AG09319 (cell line): ENCODE results near the gene SH2D6.

Source experiments
- DNase-seq: peaks from one replicate; pipeline ENCODE4 v3.0.0-alpha.2; 2010; ENCODE audit warnings: low read depth; ENCODE audit errors: extremely low read depth
- CTCF ChIP-seq: IDR thresholded peaks from 2 replicates; pipeline ENCODE4 v1.5.1; 2011; ENCODE audit warnings: low read depth, mild to moderate bottlenecking, inconsistent platforms, low read length, moderate library complexity

SH2D6 gene

GRCh38 chr2:85393836-85394235, 24.7 kb upstream of the SH2D6 start:
- TF ChIP-seq CTCF, result no peak
- no peak for DNase-seq

- no peak for DNase-seq
- TF ChIP-seq CTCF, result no peak
These were observed 24.2 kb upstream of the SH2D6 start for GRCh38 chr2:85394261-85394681.

DNA sequence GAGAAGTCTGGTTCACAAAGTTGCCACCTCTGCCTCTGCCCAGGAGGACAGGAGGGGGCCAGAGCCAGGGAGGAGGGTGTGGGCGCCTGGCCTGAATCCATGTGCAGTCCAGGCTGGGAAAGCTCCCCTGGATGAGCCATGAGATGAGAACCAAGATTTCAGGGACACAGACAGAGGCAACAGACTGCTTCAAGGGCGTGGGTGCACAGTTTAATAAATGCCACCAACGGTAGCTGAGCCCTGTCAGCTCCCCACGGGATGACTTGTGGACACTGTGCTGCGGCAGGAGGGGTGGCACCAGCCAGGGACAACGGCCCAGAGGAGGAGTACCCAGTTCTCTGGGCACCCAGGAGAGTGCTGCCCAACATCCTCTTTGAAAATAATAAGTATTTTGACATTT, 23.5 kb upstream of the SH2D6 start:
- no peak for TF ChIP-seq CTCF
- DNase-seq, result no peak

DNA sequence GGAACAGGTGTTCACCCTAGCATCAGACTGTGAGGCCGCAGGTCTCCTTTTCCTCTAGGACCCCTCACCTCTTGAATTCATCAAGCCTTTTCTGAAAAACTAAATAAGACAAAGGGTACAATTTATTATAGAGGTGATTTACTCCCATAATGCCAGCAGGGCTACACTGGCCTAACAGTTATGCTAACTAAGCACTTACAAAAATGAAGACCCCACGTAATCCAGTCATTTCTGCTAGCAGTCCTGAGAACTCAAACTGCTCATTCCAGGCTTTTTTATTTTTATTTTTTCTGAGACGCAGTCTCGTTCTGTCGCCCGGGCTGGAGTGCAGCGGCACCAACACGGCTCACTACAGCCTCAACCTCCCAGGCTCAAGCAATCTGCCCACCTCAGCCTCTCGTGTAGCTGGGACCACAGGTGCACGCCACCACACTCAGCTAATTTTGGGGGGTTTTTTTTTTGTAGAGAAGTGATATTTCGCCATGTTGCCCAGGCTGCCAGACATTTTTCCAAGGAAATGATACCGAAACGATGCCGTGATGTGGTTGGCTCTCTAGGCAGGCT, 22.5 kb upstream of the SH2D6 start:
- no peak for DNase-seq
- TF ChIP-seq CTCF, result no peak

DNA sequence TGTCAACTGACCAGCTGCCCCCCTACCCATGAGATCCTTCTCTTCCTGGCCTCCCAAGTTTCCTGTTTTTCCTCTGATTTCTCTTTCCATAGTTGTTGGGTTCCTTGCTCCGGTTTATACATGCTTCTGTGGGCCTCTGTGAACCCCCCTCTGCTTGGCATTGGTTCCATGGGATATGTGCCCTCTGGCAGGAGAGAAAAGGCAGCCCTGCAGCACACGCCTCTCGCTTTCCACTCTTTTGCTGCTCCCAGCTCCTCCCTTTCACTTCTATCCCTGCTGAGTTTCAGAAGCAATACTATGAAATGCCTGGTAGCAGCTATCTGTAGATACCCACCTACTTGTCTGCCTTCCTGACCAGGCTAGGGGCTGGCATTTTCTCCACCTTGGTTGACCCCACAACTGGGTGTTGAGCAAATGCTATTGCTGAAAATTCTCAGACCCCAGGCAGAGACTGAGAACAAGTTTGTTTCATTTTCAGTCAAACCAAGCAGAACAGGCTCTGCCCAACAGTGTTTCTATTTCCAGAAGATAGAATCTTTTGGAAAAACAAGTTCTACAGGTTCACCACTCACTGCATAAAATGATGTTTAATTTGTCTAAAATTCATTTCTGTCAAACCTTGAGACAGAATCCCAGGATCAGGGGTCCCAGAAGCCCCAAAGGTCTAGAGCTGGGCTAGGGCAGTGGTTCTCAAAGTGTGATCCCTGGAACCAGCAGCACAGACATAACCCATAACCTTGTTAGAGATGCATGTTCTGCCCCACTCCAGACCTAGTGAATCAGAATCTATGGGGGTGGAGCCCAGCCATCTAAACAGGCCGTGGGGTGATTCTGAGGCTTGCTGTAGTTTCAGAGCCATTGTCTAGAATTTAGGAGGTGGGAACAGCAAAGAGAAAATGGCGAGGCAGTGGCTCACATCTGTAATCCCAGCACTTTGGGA, 21.7 kb upstream of the SH2D6 start:
- no peak for DNase-seq
- TF ChIP-seq CTCF, result no peak

- DNase-seq, result no peak
- TF ChIP-seq CTCF, result no peak
These were observed 20.6 kb upstream of the SH2D6 start for GRCh38 chr2:85397925-85398331.
